HCT116 (cell line): Measurements from ENCODE around the gene GALNT14. TPM values are rescaled to one million over a fixed set of nuclear protein-coding genes. Genes with fewer than 3 reads are reported as not detected.

ENCODE experiments used
- ATAC-seq: fragments of 200-7000 bp; cut with Tn5 transposase; 2 replicates; pipeline ENCODE4 v1.9.1; 2020; ENCODE audit warnings: mild to moderate bottlenecking, moderate library complexity
- BruUV-seq: library from RNA; stranded (reverse); fragments of 400-500 nt; replicated peaks from 2 replicates; lab custom pipeline; 2021; lab: Mats Ljungman, UMichigan
- CTCF ChIA-PET: fragments of 300-600 bp; sonication (Branson Sonifier 250); formaldehyde crosslinking; loops from one replicate; lab custom pipeline; 2021; ENCODE audit warnings: antibody characterized with exemption; lab: Charles Lee
- POLR2A ChIA-PET: fragments of 300-600, 350-600 bp; sonication (Branson Sonifier 250); formaldehyde crosslinking; loops from one replicate; lab custom pipeline; 2021; ENCODE audit warnings: antibody characterized with exemption; lab: Charles Lee
- RAD21 ChIA-PET, 2 experiments: fragments of 300-600 bp; sonication (Branson Sonifier 250); formaldehyde crosslinking; loops; one replicate each; lab custom pipeline; 2023; ENCODE audit warnings: low total read pairs in 2 of 2; ENCODE audit not compliant: uncharacterized antibody in 2 of 2, unreplicated experiment in 2 of 2, low non-redundant PET in 1 of 2; lab: Charles Lee
- DNase-seq: peaks from one replicate; pipeline ENCODE4 v3.0.0-alpha.2; 2010; ENCODE audit warnings: low read depth, low spot score
- H2AFZ ChIP-seq: fragments of 200-600 bp; shearing (Covaris generic), sonication (generic); 2 replicates; pipeline ENCODE4 v1.6.1; 2017; ENCODE audit warnings: low read depth, mixed run types, mixed read lengths, antibody characterized with exemption, low read length; ENCODE audit not compliant: poor library complexity, severe bottlenecking
- H3K27ac ChIP-seq: 2 replicates; pipeline ENCODE4 v1.5.1; 2012; ENCODE audit warnings: low read depth, low read length
- H3K27me3 ChIP-seq: fragments of 200-600 bp; sonication (generic); 2 replicates; pipeline ENCODE4 v1.6.1; 2016; ENCODE audit warnings: mixed run types, low read length, mixed read lengths; ENCODE audit not compliant: insufficient read depth
- H3K36me3 ChIP-seq, 2 experiments: fragments of 200-500 bp in 1 of 2; fragments of 200-600 bp in 1 of 2; sonication (Bioruptor generic) in 1 of 2; sonication (generic) in 1 of 2; 2 replicates each; pipeline versions ENCODE4 v1.5.1 to v1.6.1; 2014 to 2016; ENCODE audit warnings: low read length in 2 of 2, inconsistent platforms in 1 of 2, mixed read lengths in 1 of 2, mixed run types in 1 of 2; ENCODE audit not compliant: insufficient read depth in 2 of 2, control insufficient read depth in 1 of 2
- H3K4me1 ChIP-seq, 2 experiments: fragments of 200-600 bp in 1 of 2; sonication (generic) in 1 of 2; 2 replicates each; pipeline versions ENCODE4 v1.5.1 to v1.6.1; 2012 to 2017; ENCODE audit warnings: low read length in 2 of 2, inconsistent platforms in 1 of 2, mild to moderate bottlenecking in 1 of 2, mixed read lengths in 1 of 2, mixed run types in 1 of 2, moderate library complexity in 1 of 2; ENCODE audit not compliant: insufficient read depth in 2 of 2, control insufficient read depth in 1 of 2
- H3K4me2 ChIP-seq: fragments of 200-600 bp; sonication (generic); 2 replicates; pipeline ENCODE4 v1.6.1; 2017; ENCODE audit warnings: mixed run types, low read length, mixed read lengths
- H3K4me3 ChIP-seq, 2 experiments: fragments of 200-600 bp in 1 of 2; sonication (generic) in 1 of 2; replicated peaks in 1 of 2; 2 replicates each; pipeline ENCODE4 v1.5.1; 2011 to 2016; ENCODE audit warnings: low read length in 2 of 2, control low read depth in 1 of 2, low read depth in 1 of 2, mild to moderate bottlenecking in 1 of 2, mixed read lengths in 1 of 2, mixed run types in 1 of 2
- H3K79me2 ChIP-seq: fragments of 200-600 bp; sonication (generic); 2 replicates; pipeline ENCODE4 v1.6.1; 2017; ENCODE audit warnings: mild to moderate bottlenecking, mixed run types, low read length, moderate library complexity, mixed read lengths; ENCODE audit not compliant: insufficient read depth
- H3K9ac ChIP-seq: fragments of 200-600 bp; sonication (generic); 2 replicates; pipeline ENCODE4 v1.6.1; 2016; ENCODE audit warnings: low read length, mixed read lengths
- H3K9me2 ChIP-seq: fragments of 200-600 bp; sonication (generic), shearing (Covaris generic); 2 replicates; pipeline ENCODE4 v1.6.1; 2017; ENCODE audit warnings: mixed run types, mild to moderate bottlenecking, moderate library complexity; ENCODE audit not compliant: insufficient read depth
- H3K9me3 ChIP-seq, 2 experiments: fragments of 200-500 bp in 1 of 2; fragments of 200-600 bp in 1 of 2; sonication (Bioruptor generic) in 1 of 2; sonication (generic) in 1 of 2; 2 replicates each; pipeline ENCODE4 v1.6.1; 2014 to 2017; ENCODE audit warnings: low read length in 2 of 2, mixed read lengths in 2 of 2, inconsistent platforms in 1 of 2, low read depth in 1 of 2, mild to moderate bottlenecking in 1 of 2, mixed run types in 1 of 2, moderate library complexity in 1 of 2; ENCODE audit not compliant: control insufficient read depth in 1 of 2, insufficient read depth in 1 of 2
- H4K20me1 ChIP-seq: fragments of 200-600 bp; sonication (generic), shearing (Covaris generic); 2 replicates; pipeline ENCODE4 v1.6.1; 2017; ENCODE audit warnings: mixed run types, mild to moderate bottlenecking, moderate library complexity; ENCODE audit not compliant: insufficient read depth
- EGR1 ChIP-seq: IDR thresholded peaks from 2 replicates; pipeline ENCODE4 v1.6.1; 2012; ENCODE audit warnings: low read depth
- ELF1 ChIP-seq: IDR thresholded peaks from 2 replicates; pipeline ENCODE4 v1.6.1; 2012; ENCODE audit warnings: low read depth, borderline replicate concordance
- JUND ChIP-seq: IDR thresholded peaks from 2 replicates; pipeline ENCODE4 v1.6.1; 2012
- POLR2A ChIP-seq: IDR thresholded peaks from 2 replicates; pipeline ENCODE4 v1.7.0; 2011; ENCODE audit warnings: borderline replicate concordance; ENCODE audit not compliant: insufficient read depth, insufficient read length; ENCODE audit errors: extremely low read depth
- POLR2AphosphoS5 ChIP-seq: IDR thresholded peaks from 2 replicates; pipeline ENCODE4 v1.6.1; 2011; ENCODE audit warnings: mild to moderate bottlenecking, low read depth, low read length, moderate library complexity
- RAD21 ChIP-seq: IDR thresholded peaks from 2 replicates; pipeline ENCODE4 v1.6.1; 2012; ENCODE audit warnings: low read depth, mild to moderate bottlenecking
- SP1 ChIP-seq: IDR thresholded peaks from 2 replicates; pipeline ENCODE4 v1.6.1; 2012; ENCODE audit warnings: low read depth
- SRF ChIP-seq: IDR thresholded peaks from 2 replicates; pipeline ENCODE4 v1.6.1; 2012; ENCODE audit warnings: low read depth
- TCF7L2 ChIP-seq: IDR thresholded peaks from 2 replicates; pipeline ENCODE4 v1.7.0; 2011; ENCODE audit warnings: borderline replicate concordance, inconsistent platforms; ENCODE audit not compliant: insufficient read depth, insufficient read length; ENCODE audit errors: extremely low read depth
- YY1 ChIP-seq: IDR thresholded peaks from 2 replicates; pipeline ENCODE4 v1.6.1; 2011; ENCODE audit warnings: low read length, low read depth, moderate library complexity, mild to moderate bottlenecking; ENCODE audit not compliant: insufficient replicate concordance; ENCODE audit errors: extremely low read depth
- ZFX ChIP-seq: fragments of 450-650 bp; IDR thresholded peaks from 2 replicates; pipeline ENCODE4 v1.6.1; 2017
- ZNF274 ChIP-seq: fragments of 200-500 bp; sonication (Bioruptor generic); IDR thresholded peaks from 2 replicates; pipeline ENCODE4 v1.6.1; 2014; ENCODE audit warnings: mild to moderate bottlenecking, low read depth, low read length, inconsistent platforms
- intact Hi-C: fragments of 100-400 bp; cut with micrococcal nuclease; formaldehyde crosslinking; loops from 2 replicates; pipeline ENCODE4 v1.10.0; 2022
- total RNA-seq: library from RNA; stranded (reverse); gene quantifications from one replicate; pipeline ENCODE4 v1.2.1, GENCODE V29; 2021; ENCODE audit not compliant: unreplicated experiment
- TF ChIP-seq, protein P1 (sequence below), 3 experiments: fragments of 200-600 bp in 1 of 3; sonication (generic) in 1 of 3; IDR thresholded peaks in 2 of 3; conservative IDR thresholded peaks in 1 of 3; 2 replicates each; pipeline ENCODE4 v1.5.1; 2012 to 2017; ENCODE audit warnings: low read depth in 2 of 3, low read length in 2 of 3, antibody characterized with exemption in 1 of 3, borderline replicate concordance in 1 of 3, control low read depth in 1 of 3, mild to moderate bottlenecking in 1 of 3, mixed read lengths in 1 of 3, mixed run types in 1 of 3, moderate library complexity in 1 of 3; ENCODE audit not compliant: insufficient read depth in 1 of 3
- TF ChIP-seq, protein P2 (sequence below): IDR thresholded peaks from 2 replicates; pipeline ENCODE4 v1.6.1; 2012

GALNT14 gene
- total RNA-seq, 1 experiment from 2014 or later, result 11.2 TPM

DNA sequence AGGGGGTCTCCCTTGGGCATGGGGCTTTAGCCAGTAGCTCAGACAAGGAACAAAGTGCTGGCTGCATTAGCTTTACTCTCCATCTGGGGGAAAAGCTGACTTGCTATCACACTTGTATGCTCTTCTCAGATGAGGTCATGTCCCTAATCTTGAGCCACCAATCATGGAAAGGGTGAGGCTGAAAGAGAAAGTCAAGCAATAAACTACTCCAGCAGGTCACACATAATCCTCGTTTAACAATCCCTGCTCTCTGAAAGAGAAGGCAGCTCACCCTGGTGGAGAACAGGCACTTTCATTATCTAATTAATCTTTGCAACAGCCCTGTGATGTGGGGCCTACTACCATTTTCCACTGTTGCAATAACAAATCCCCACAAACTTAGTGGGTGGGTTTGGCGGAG is 201.3 kb downstream of the GALNT14 start:
- no peaks in the 10 kb centered on the region for H3K9me2 ChIP-seq
- intact Hi-C loops, result no loop called here
- DNase-seq, result no peak
- H3K27me3 ChIP-seq, result 0 out of 2 replicates have a peak, but pooled peaks cover 3% of the 10 kb centered on the region
- no peaks in the 10 kb centered on the region for H3K79me2 ChIP-seq
- H3K9me3 ChIP-seq, result no peaks in the 10 kb centered on the region
- H3K9ac ChIP-seq, result no peak overlapping the region
- POLR2A ChIA-PET, result no interaction called here
- no peak overlapping the region for H3K4me3 ChIP-seq
- RAD21 ChIA-PET, result no interaction called here
- no peak for TF ChIP-seq RAD21
- no peak for TF ChIP-seq JUND
- TF ChIP-seq SRF, result no peak
- TF ChIP-seq EGR1, result no peak
- TF ChIP-seq ZFX, result no peak
- no peak for TF ChIP-seq SP1
- TF ChIP-seq, protein P1, sequence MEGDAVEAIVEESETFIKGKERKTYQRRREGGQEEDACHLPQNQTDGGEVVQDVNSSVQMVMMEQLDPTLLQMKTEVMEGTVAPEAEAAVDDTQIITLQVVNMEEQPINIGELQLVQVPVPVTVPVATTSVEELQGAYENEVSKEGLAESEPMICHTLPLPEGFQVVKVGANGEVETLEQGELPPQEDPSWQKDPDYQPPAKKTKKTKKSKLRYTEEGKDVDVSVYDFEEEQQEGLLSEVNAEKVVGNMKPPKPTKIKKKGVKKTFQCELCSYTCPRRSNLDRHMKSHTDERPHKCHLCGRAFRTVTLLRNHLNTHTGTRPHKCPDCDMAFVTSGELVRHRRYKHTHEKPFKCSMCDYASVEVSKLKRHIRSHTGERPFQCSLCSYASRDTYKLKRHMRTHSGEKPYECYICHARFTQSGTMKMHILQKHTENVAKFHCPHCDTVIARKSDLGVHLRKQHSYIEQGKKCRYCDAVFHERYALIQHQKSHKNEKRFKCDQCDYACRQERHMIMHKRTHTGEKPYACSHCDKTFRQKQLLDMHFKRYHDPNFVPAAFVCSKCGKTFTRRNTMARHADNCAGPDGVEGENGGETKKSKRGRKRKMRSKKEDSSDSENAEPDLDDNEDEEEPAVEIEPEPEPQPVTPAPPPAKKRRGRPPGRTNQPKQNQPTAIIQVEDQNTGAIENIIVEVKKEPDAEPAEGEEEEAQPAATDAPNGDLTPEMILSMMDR (IDR thresholded peaks at IDR 0.05 in 2 of 3, conservative IDR thresholded peaks at IDR 0.05 in 1 of 3; ENCODE audit: borderline replicate concordance in 1 of 3, insufficient read depth in 1 of 3, low read depth in 2 of 3, low read length in 2 of 3), result no peak
- no peak for TF ChIP-seq ELF1
- TF ChIP-seq, protein P2, sequence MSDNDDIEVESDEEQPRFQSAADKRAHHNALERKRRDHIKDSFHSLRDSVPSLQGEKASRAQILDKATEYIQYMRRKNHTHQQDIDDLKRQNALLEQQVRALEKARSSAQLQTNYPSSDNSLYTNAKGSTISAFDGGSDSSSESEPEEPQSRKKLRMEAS, result no peak
- TF ChIP-seq ZNF274, result no peak
- TF ChIP-seq YY1, result no peak
- TF ChIP-seq POLR2A, result no peak
- TF ChIP-seq POLR2AphosphoS5, result no peak
- TF ChIP-seq TCF7L2, result no peak
- TF ChIP-seq, all 23 proteins: peak for 0
- no peak for ATAC-seq
- BruUV-seq, result no TSS peak
- Histone ChIP-seq H3K4me2 (no peak overlapping the region), H2AFZ (no peak overlapping the region), H3K27ac (no peak overlapping the region), H3K4me1 (no peaks in the 10 kb centered on the region), H4K20me1 (no peaks in the 10 kb centered on the region), H3K36me3 (no peaks in the 10 kb centered on the region)
- CTCF ChIA-PET, result no interaction called here
